ENCODE measurements around the gene LGALSL. TPM values are rescaled to one million over a fixed set of nuclear protein-coding genes. Genes with fewer than 3 reads are reported as not detected.

The LGALSL gene
- total RNA-seq, 1 experiment from 2014 or later: 14.9 TPM

Other genes with a start within 250 kb of the LGALSL start
- 23.9 and 24.3 TPM in 2 replicates for gene AFTPH, start 70.2 kb downstream of the LGALSL start, total RNA-seq (2014; rRNA removed; shearing (Covaris generic))
- gene SERTAD2, start 199.8 kb downstream of the LGALSL start, total RNA-seq (2014; rRNA removed; shearing (Covaris generic)): 30.9 and 34.7 TPM in 2 replicates